Endothelial cell of umbilical vein (primary cell): ENCODE data around the gene GEMIN5.
"Not testable (repeated sequence)": the region's sequence is repeated elsewhere in the genome, so short reads cannot be mapped to it uniquely, and the experiment has no call there.

Experiments
- CTCF ChIP-seq, 2 donors: IDR thresholded peaks; 1 replicate in 1 of 2; 2 replicates in 1 of 2; pipeline ENCODE4 v1.5.1; 2011; ENCODE audit warnings: low read length in 2 of 2, mild to moderate bottlenecking in 2 of 2, moderate library complexity in 2 of 2, control low read depth in 1 of 2, inconsistent platforms in 1 of 2, low read depth in 1 of 2; ENCODE audit not compliant: insufficient read depth in 1 of 2; ENCODE audit errors: extremely low read depth in 1 of 2
- EZH2 ChIP-seq: IDR thresholded peaks from 2 replicates; pipeline ENCODE4 v1.6.1; 2012; ENCODE audit warnings: borderline replicate concordance, low read depth, mild to moderate bottlenecking, moderate library complexity, low read length, inconsistent platforms; ENCODE audit not compliant: severe bottlenecking
- JUN ChIP-seq: IDR thresholded peaks from 2 replicates; pipeline ENCODE4 v1.6.1; 2011; ENCODE audit warnings: borderline replicate concordance, low read depth; ENCODE audit not compliant: insufficient read length, insufficient read depth
- POLR2A ChIP-seq: IDR thresholded peaks from 2 replicates; pipeline ENCODE4 v1.6.1; 2012; ENCODE audit warnings: low read depth, mild to moderate bottlenecking, control low read depth, low read length

DNA sequence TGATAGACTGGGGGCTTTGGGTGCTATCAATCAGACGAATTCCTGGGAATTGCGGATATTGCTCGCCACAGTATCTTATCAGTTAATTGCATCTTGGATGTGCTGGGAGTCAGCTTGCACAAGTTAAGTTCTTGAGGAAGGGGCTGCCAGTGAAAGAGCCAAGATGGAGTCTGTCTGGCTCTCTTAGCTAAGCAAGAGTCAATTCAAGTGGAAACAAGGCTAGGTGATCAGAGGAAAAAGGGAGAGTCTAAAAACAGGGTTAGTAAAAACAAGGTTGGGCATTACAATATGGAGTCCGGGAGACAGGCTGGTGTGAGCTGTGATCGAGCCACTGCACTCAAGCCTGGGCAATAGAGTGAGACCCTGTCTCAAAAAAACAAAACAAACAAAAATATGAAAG is 1.4 kb upstream of the GEMIN5 start:
- TF ChIP-seq POLR2A; CTCF (IDR thresholded peaks at IDR 0.05; ENCODE audit: extremely low read depth in 1 of 2, insufficient read depth in 1 of 2, low read depth in 1 of 2, low read length in 2 of 2); EZH2; JUN: not testable (repeated sequence)
